Measurements from ENCODE around the gene AUTS2. TPM values are rescaled to one million over a fixed set of nuclear protein-coding genes. Genes with fewer than 3 reads are reported as not detected.

Gene AUTS2
- total RNA-seq, 1 experiment from 2014 or later = 256 TPM

- H3K4me1 Mint-ChIP-seq = no peaks in the 10 kb centered on the region; a peak in 1 of 4 replicates
- Histone ChIP-seq H4K20me1 (ENCODE audit: control insufficient read depth, insufficient read depth, insufficient read length) (no peaks in the 10 kb centered on the region), H3K4me2 (ENCODE audit: insufficient read depth, insufficient read length, low read length) (no peak overlapping the region), H3K9me3 (ENCODE audit: control insufficient read depth, low read depth, low read length) (no peaks in the 10 kb centered on the region), H2BK20ac (ENCODE audit: low read depth, low read length, poor library complexity, severe bottlenecking) (no peak overlapping the region), H3K4me1 (ENCODE audit: insufficient read depth, low read length) (no peaks in the 10 kb centered on the region), H4K5ac (ENCODE audit: insufficient read length, low read depth, low read length) (no peak overlapping the region), H3K27me3 (ENCODE audit: insufficient read depth, low read length) (no peaks in the 10 kb centered on the region), H3K79me1 (ENCODE audit: insufficient read depth, low read depth, low read length, poor library complexity, severe bottlenecking) (no peaks in the 10 kb centered on the region), H2AFZ (ENCODE audit: low read length) (no peak overlapping the region), H2BK5ac (ENCODE audit: insufficient read length, low read length) (no peak overlapping the region), H3K4ac (ENCODE audit: low read depth, low read length) (no peak overlapping the region), H3K18ac (ENCODE audit: insufficient read length, low read depth, low read length) (no peak overlapping the region), H2AK5ac (ENCODE audit: insufficient read length, low read length) (no peak overlapping the region), H3K56ac (ENCODE audit: insufficient read length, low read depth, low read length) (no peak overlapping the region), H3T11ph (ENCODE audit: low read length) (no peak overlapping the region), H2BK12ac (ENCODE audit: insufficient read length, low read depth, low read length) (no peak overlapping the region), H3K79me2 (ENCODE audit: insufficient read depth, low read length) (no peaks in the 10 kb centered on the region), H4K8ac (replicated peaks; ENCODE audit: insufficient read length, low read depth, low read length) (no peak overlapping the region), H3K23me2 (ENCODE audit: insufficient read length, low read depth, low read length, poor library complexity, severe bottlenecking) (no peaks in the 10 kb centered on the region), H2BK15ac (ENCODE audit: low read depth, low read length) (no peak overlapping the region), H3K9ac (ENCODE audit: extremely low read depth, insufficient read length, low read length) (no peak overlapping the region), H4K91ac (ENCODE audit: insufficient read length, low read depth, low read length) (no peak overlapping the region), H3K27ac (ENCODE audit: insufficient read length, low read depth, low read length) (no peak overlapping the region), H3K23ac (ENCODE audit: insufficient read length, low read depth, low read length) (no peak overlapping the region), H2BK120ac (ENCODE audit: low read depth, low read length, poor library complexity, severe bottlenecking) (no peak overlapping the region), H3K14ac (ENCODE audit: insufficient read depth, low read length) (no peak overlapping the region)
- no peak overlapping the region for H3K27ac Mint-ChIP-seq
- H3K4me3 Mint-ChIP-seq = no peak overlapping the region
- H3K27me3 Mint-ChIP-seq (ENCODE audit: low read depth) = no peaks in the 10 kb centered on the region; the same call in 1 of the 2 replicates
- TF ChIP-seq, protein P1, sequence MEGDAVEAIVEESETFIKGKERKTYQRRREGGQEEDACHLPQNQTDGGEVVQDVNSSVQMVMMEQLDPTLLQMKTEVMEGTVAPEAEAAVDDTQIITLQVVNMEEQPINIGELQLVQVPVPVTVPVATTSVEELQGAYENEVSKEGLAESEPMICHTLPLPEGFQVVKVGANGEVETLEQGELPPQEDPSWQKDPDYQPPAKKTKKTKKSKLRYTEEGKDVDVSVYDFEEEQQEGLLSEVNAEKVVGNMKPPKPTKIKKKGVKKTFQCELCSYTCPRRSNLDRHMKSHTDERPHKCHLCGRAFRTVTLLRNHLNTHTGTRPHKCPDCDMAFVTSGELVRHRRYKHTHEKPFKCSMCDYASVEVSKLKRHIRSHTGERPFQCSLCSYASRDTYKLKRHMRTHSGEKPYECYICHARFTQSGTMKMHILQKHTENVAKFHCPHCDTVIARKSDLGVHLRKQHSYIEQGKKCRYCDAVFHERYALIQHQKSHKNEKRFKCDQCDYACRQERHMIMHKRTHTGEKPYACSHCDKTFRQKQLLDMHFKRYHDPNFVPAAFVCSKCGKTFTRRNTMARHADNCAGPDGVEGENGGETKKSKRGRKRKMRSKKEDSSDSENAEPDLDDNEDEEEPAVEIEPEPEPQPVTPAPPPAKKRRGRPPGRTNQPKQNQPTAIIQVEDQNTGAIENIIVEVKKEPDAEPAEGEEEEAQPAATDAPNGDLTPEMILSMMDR (conservative IDR thresholded peaks at IDR 0.05) = no peak
- no peak for DNase-seq
- WGBS (ENCODE audit: extremely low coverage, insufficient read length, low lambda C conversion rate) = no CpG with 5 or more reads among the region's 6 CpGs
- no peaks in the 10 kb centered on the region for H3K36me3 Mint-ChIP-seq (ENCODE audit: insufficient read depth in 1 of 3, low read depth in 3 of 3)
- H3K9me3 Mint-ChIP-seq = no peaks in the 10 kb centered on the region
These were observed 896.2 kb downstream of the AUTS2 start for GRCh38 chr7:70494225-70495032.

Data from H9 (cell line).